GM12801 (cell line): ENCODE data around the gene PTPRN2.

Source experiments
- CTCF ChIP-seq: IDR thresholded peaks from one replicate; pipeline ENCODE4 v1.5.1; 2011; ENCODE audit warnings: control low read depth; ENCODE audit not compliant: insufficient read length; ENCODE audit errors: extremely low read depth

The PTPRN2 gene

GRCh38 chr7:158053183-158053915, 534.3 kb downstream of the PTPRN2 start:
- TF ChIP-seq CTCF: no peak

- no peak for TF ChIP-seq CTCF
These were observed 535.1 kb downstream of the PTPRN2 start for GRCh38 chr7:158052381-158053060.

GRCh38 chr7:158051776-158052175, 535.8 kb downstream of the PTPRN2 start:
- TF ChIP-seq CTCF: no peak

- TF ChIP-seq CTCF: no peak
These were observed 536.5 kb downstream of the PTPRN2 start for GRCh38 chr7:158050978-158051651.

GRCh38 chr7:158050441-158050977, 537.1 kb downstream of the PTPRN2 start:
- no peak for TF ChIP-seq CTCF

GRCh38 chr7:158049271-158049670, 538.4 kb downstream of the PTPRN2 start:
- no peak for TF ChIP-seq CTCF

GRCh38 chr7:158048569-158048968, 539.1 kb downstream of the PTPRN2 start:
- TF ChIP-seq CTCF: no peak
